Heart right ventricle (tissue), 16 donors: Measurements from ENCODE around the gene GALNT14. TPM values are rescaled to one million over a fixed set of nuclear protein-coding genes. Genes with fewer than 3 reads are reported as not detected.

Experiments
- ATAC-seq, 8 donors: fragments of 200-7000 bp; cut with Tn5 transposase; one replicate each; pipeline ENCODE4 v1.9.1; 2020; ENCODE audit warnings: mild to moderate bottlenecking in 8 of 8, moderate library complexity in 8 of 8, moderate number of reproducible peaks in 1 of 8
- DNase-seq, 2 donors: peaks; one replicate each; pipeline ENCODE4 v3.0.0-alpha.2; 2020
- H3K27ac ChIP-seq, 10 donors: fragments of 200-600 bp; sonication (generic) in 2 of 10; one replicate each; pipeline versions ENCODE4 v1.5.0 to v1.8.0; 2020 to 2022; ENCODE audit warnings: mild to moderate bottlenecking in 3 of 10
- H3K27me3 ChIP-seq, 7 donors: fragments of 200-600 bp; one replicate each; pipeline ENCODE4 v1.8.0; 2021 to 2022; ENCODE audit warnings: mild to moderate bottlenecking in 2 of 7
- H3K36me3 ChIP-seq, 9 donors: fragments of 200-600 bp; sonication (generic) in 1 of 9; one replicate each; pipeline versions ENCODE4 v1.5.0 to v1.8.0; 2020 to 2022; ENCODE audit warnings: mild to moderate bottlenecking in 2 of 9
- H3K4me1 ChIP-seq, 9 donors: fragments of 200-600 bp; sonication (generic) in 1 of 9; one replicate each; pipeline versions ENCODE4 v1.5.0 to v1.8.0; 2020 to 2022; ENCODE audit warnings: mild to moderate bottlenecking in 4 of 9
- H3K4me3 ChIP-seq, 10 donors: fragments of 200-600 bp; sonication (generic) in 2 of 10; one replicate each; pipeline versions ENCODE4 v1.5.0 to v1.8.0; 2020 to 2022; ENCODE audit warnings: mild to moderate bottlenecking in 7 of 10, moderate library complexity in 2 of 10
- H3K9me3 ChIP-seq, 11 donors: fragments of 200-600 bp in 10 of 11; sonication (generic) in 2 of 11; one replicate each; pipeline versions ENCODE4 v1.5.0 to v1.8.0; 2013 to 2022; ENCODE audit warnings: mild to moderate bottlenecking in 2 of 11, control low read depth in 1 of 11, moderate library complexity in 1 of 11
- CTCF ChIP-seq, 9 donors: fragments of 200-600 bp; sonication (generic) in 2 of 9; IDR thresholded peaks; one replicate each; pipeline versions ENCODE4 v1.5.0 to v1.8.0; 2021 to 2022; ENCODE audit warnings: antibody characterized with exemption in 9 of 9, mild to moderate bottlenecking in 5 of 9, moderate library complexity in 1 of 9
- WGBS, 2 donors: extraction: QIAGEN DNeasy Blood & Tissue Kit; methylation state at CpG; one replicate each; pipeline ENCODE4 v1.1.7; 2013; ENCODE audit warnings: inconsistent platforms in 1 of 2; 5-methylcytosine and 5-hydroxymethylcytosine counted together
- intact Hi-C, 10 donors: fragments of 100-400 bp; cut with DNase I; formaldehyde crosslinking; loops; one replicate each; pipeline versions ENCODE4 v1.11.1 to v1.14.2; 2022
- polyA plus RNA-seq, 2 donors: library from polyadenylated mRNA; stranded (reverse); fragments of 200-250 nt; gene quantifications; one replicate each; pipeline ENCODE4 v1.2.3, GENCODE V29; 2013
- total RNA-seq, 10 donors: library from RNA; stranded (reverse); fragmentation: NEBNext Ultra II Directional in 3 of 10; extraction: Animal tissue kit (Norgen Biotek cat#: 25700) in 3 of 10; gene quantifications; one replicate each; pipeline versions ENCODE4 v1.2.1 to v1.2.4, GENCODE V29; 2021 to 2023
- donor health status: Arrhythmogenic right ventricular cardiomyopathy.
- donor health status: ischemic (EF 13 %, LVEDD 7.1; RV severe dilation, severe dysfunction).
- donor health status: healthy with polysubstance abuse.
- donor health status: DM: no; HTN: yes; CAD: no.
- donor health status: DM: no; HTN: no; CAD: no.
- donor health status: ischemic (EF 25% LVEDD 6.9; RV normal size, moderate dysfunction).
- donor health status: ischemic (EF 25% LVEDD 5.7; RV mildly dilated, moderate dysfunction).
- donor health status: healthy.
- donor health status: DM: yes; HTN: yes; CAD: no.
- donor health status: Ischemic cardiomyopathy.
- donor health status: ischemic (EF 35%, LVEDD 5.7; RV mildly dilated, moderate dysfunction).
- donor health status: nonischemic (EF 11% LVEDD 7.7; RV severe dilation, severe dysfunction).
- donor health status: DM: yes; HTN: yes; CAD: no.
- donor health status: PGD.
- donor health status: ischemic (EF 29% LVEDD 5.4; RV normal size, mild dysfunction).
- donor health status: nonischemic (EF 23%, LVEDD 6.1; RV moderate dilation, normal function).

GALNT14 gene
- total and polyA plus RNA-seq, 12 donors: 0.17 to 1.4 (median 0.63) TPM; not detected in 2

GRCh38 chr2:31066551-31066950 lies 71.7 kb downstream of the GALNT14 start:
- Histone ChIP-seq H3K27me3 (peaks cover 0 to 5% (median 0%) of the 10 kb centered on the region in 7 donors), H3K4me1 (no peaks in the 10 kb centered on the region), H3K9me3 (peaks cover 0 to 8% (median 0%) of the 10 kb centered on the region in 11 donors), H3K27ac (no peak overlapping the region), H3K4me3 (no peak overlapping the region), H3K36me3 (no peaks in the 10 kb centered on the region)
- DNase-seq (no peak), ATAC-seq (no peak)
- TF ChIP-seq CTCF (IDR thresholded peaks at IDR 0.05): no peak
- 61 to 68% methylated on average over 6 of the region's 6 CpGs for WGBS, 2 donors
- intact Hi-C loops: no loop called here

GRCh38 chr2:31066086-31066485 lies 72.2 kb downstream of the GALNT14 start:
- 76 to 79% methylated on average over 9 of the region's 9 CpGs for WGBS, 2 donors
- Histone ChIP-seq H3K36me3 (no peaks in the 10 kb centered on the region), H3K27ac (no peak overlapping the region), H3K4me1 (no peaks in the 10 kb centered on the region), H3K27me3 (peaks cover 0 to 5% (median 0%) of the 10 kb centered on the region in 7 donors), H3K4me3 (no peak overlapping the region), H3K9me3 (peaks cover 0 to 8% (median 0%) of the 10 kb centered on the region in 11 donors)
- intact Hi-C loops: no loop called here
- TF ChIP-seq CTCF (IDR thresholded peaks at IDR 0.05): no peak
- DNase-seq: no peak
- no peak for ATAC-seq

DNA sequence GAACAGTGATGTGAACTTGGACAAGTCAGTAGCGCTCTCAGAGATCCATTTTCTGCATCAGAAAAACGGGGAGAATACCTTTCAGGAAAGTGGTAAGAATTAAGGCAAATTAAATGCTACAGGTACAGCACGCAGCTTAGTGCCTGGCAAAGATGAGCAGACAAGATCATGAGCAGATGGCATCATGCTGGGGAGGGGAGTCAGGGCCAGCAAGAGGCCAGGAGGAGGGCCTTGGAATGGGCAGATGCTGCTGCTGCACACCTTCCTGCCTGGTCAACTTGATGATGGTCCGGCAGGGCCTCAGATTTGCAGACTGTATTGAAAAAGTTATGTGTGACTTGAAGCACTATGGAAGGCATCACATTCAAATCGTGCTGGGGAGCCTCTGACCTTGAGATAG lies 72.9 kb downstream of the GALNT14 start:
- H3K4me3 ChIP-seq: no peak overlapping the region
- 81 to 82% methylated on average over 5 of the region's 5 CpGs for WGBS, 2 donors
- TF ChIP-seq CTCF (IDR thresholded peaks at IDR 0.05): no peak
- H3K36me3 ChIP-seq: no peaks in the 10 kb centered on the region
- intact Hi-C loops: no loop called here
- DNase-seq (no peak), ATAC-seq (no peak)
- H3K27me3 ChIP-seq: peaks cover 0 to 5% (median 0%) of the 10 kb centered on the region in 7 donors
- peaks cover 0 to 8% (median 0%) of the 10 kb centered on the region in 11 donors for H3K9me3 ChIP-seq
- H3K4me1 ChIP-seq: no peaks in the 10 kb centered on the region
- no peak overlapping the region for H3K27ac ChIP-seq

- no peak overlapping the region for H3K27ac ChIP-seq
- no peak for TF ChIP-seq CTCF (IDR thresholded peaks at IDR 0.05)
- DNase-seq: no peak
- no peak overlapping the region for H3K4me3 ChIP-seq
- WGBS, 2 donors: 83 to 91% methylated on average over 6 of the region's 6 CpGs
- peaks cover 0 to 8% (median 3%) of the 10 kb centered on the region in 9 donors for H3K4me1 ChIP-seq
- no peak for ATAC-seq
- peaks cover 0 to 9% (median 0%) of the 10 kb centered on the region in 11 donors for H3K9me3 ChIP-seq
- intact Hi-C loops: no loop called here
- peaks cover 0 to 5% (median 0%) of the 10 kb centered on the region in 7 donors for H3K27me3 ChIP-seq
- H3K36me3 ChIP-seq: no peaks in the 10 kb centered on the region
Measured at GRCh38 chr2:31060397-31060796, 77.8 kb downstream of the GALNT14 start.
